Uterus (tissue), 2 donors: ENCODE data around the gene PRKAR1A.

Experiments used
- CTCF ChIP-seq, 4 experiments: fragments of 200-600 bp in 2 of 4; fragments of 450-650 bp in 2 of 4; sonication (generic) in 2 of 4; IDR thresholded peaks; one replicate each; pipeline ENCODE4 v1.5.1; 2016 to 2019; ENCODE audit warnings: antibody characterized with exemption in 4 of 4, mild to moderate bottlenecking in 2 of 4, moderate library complexity in 1 of 4
- POLR2A ChIP-seq, 2 donors: fragments of 450-650 bp; IDR thresholded peaks; one replicate each; pipeline ENCODE4 v1.6.1; 2016; ENCODE audit warnings: antibody characterized with exemption in 2 of 2, mild to moderate bottlenecking in 1 of 2, moderate library complexity in 1 of 2

GRCh38 chr17:68595496-68595895 lies 83.3 kb downstream of the PRKAR1A start:
- TF ChIP-seq CTCF (IDR thresholded peaks at IDR 0.05) (no peak), POLR2A (IDR thresholded peaks at IDR 0.05) (no peak)
